Activated naive CD8-positive, alpha-beta T cell treated with anti-CD3 and anti-CD28 coated beads, Interleukin-2, amount 10 ng/mL, durations not matched to agents 7 days and 5 days (primary cell): ENCODE results near the gene MARCO. TPM values are rescaled to one million over a fixed set of nuclear protein-coding genes. Genes with fewer than 3 reads are reported as not detected.

Experiments
- ATAC-seq: fragments of 150-1000 bp; cut with Tn5 transposase; one replicate; pipeline ENCODE4 v1.10.0; 2021; ENCODE audit warnings: low read depth, moderate library complexity
- POLR2A ChIA-PET: fragments of 350-600 bp; sonication (Branson Sonifier 250); formaldehyde crosslinking; loops from one replicate; lab custom pipeline; 2021; ENCODE audit warnings: antibody characterized with exemption; lab: Charles Lee
- DNase-seq: peaks from one replicate; pipeline ENCODE4 v3.0.0; 2021
- H3K27ac Mint-ChIP-seq: one replicate; pipeline ENCODE4 v1.8.0; 2022; ENCODE audit warnings: mild to moderate bottlenecking, mixed read lengths
- H3K27me3 Mint-ChIP-seq: one replicate; pipeline ENCODE4 v1.8.0; 2022; ENCODE audit warnings: mild to moderate bottlenecking, moderate library complexity, mixed read lengths
- H3K36me3 Mint-ChIP-seq: one replicate; pipeline ENCODE4 v1.8.0; 2021; ENCODE audit warnings: mild to moderate bottlenecking, mixed read lengths
- H3K4me1 Mint-ChIP-seq: one replicate; pipeline ENCODE4 v1.8.0; 2021; ENCODE audit warnings: mixed read lengths
- H3K4me3 Mint-ChIP-seq: one replicate; pipeline ENCODE4 v1.8.0; 2022; ENCODE audit warnings: mild to moderate bottlenecking, moderate library complexity, mixed read lengths
- H3K9me3 Mint-ChIP-seq: one replicate; pipeline ENCODE4 v1.8.0; 2021; ENCODE audit warnings: mixed read lengths
- total RNA-seq, 2 experiments: library from RNA; stranded (reverse); gene quantifications; one replicate each; pipeline ENCODE4 v1.2.3, GENCODE V29; 2021

Gene MARCO
- total RNA-seq, 2 experiments from 2014 or later: 0.26 TPM; not detected in 1

DNA sequence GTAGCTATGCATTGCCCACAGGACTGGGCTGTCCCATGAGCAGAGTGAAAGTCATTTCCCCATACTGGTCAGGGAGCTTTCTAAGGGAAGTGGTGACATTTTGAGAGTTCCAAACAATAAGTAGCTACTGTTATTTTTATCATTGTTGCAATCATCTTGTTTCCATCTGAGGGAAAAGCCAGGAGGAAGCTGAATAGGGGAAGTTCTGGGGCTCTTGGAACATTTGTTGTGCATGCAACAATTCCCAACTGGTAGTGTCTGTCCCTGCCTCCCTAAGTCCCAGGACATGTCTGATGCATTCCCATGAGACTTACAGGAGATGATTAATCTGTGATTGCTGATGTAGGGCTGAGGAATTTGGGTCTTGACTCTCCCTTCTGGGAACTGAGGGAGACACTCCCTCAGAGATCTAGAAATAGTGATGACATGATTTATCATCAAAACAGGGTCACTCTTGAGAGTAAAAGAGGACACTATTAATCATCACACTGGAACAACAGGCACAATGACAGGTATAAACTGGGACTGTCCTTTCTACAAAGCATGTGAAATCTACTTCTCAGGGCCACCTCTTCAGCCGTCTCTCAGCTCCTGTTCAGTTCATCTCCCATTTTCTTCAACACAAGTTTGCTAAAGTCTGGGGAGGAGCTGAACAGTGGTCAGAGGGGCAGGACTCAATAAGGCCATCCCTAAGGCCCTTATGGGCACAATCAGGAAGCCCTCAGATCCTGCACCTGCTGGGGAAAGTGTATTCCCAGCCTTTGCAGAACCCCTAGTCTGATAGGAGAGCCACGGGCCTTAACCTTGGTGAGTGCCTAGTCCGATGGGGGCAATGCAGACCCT is 28.0 kb upstream of the MARCO start:
- H3K27me3 Mint-ChIP-seq: no peaks in the 10 kb centered on the region
- no peak overlapping the region for H3K27ac Mint-ChIP-seq
- POLR2A ChIA-PET: no interaction called here
- no peak overlapping the region for H3K4me3 Mint-ChIP-seq
- no peaks in the 10 kb centered on the region for H3K9me3 Mint-ChIP-seq
- no peaks in the 10 kb centered on the region for H3K4me1 Mint-ChIP-seq
- H3K36me3 Mint-ChIP-seq: no peaks in the 10 kb centered on the region
- ATAC-seq (no peak), DNase-seq (no peak)

DNA sequence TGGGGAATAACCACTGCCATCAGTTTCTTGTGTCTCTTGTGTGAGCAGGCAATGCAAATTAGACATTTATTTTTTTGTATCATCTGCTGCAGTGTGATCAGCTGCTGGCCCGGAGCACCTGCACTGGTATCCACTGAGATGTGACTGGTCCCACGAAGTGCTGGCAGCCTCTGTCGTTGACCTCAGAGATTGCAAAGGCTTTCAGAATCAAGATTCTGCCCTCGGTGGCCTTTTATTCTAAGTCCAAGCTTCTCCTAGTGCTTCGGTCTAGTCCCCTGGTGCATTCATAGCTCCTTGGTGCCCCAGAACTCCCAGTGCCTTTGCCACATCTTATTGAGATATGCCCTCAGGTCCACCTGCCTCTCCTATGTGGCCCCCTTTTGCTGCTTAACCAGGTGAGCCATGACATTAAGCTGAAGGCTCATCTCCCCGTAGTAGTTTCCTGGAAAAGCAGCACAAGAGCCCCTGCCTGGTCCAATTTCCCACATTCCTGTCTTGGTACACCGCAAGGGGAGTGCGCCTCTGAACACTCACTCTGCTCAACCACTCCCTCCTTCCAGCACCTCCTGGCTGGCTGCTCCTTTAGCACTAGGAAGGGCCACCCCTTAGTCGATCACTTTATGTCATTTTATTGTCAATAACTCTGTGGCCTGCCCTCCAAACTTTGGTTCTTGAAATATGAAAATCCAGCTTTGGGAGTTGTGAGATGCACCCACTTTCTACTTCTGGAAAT is 27.1 kb upstream of the MARCO start:
- Mint-ChIP-seq H3K4me1 (no peaks in the 10 kb centered on the region), H3K27ac (no peak overlapping the region), H3K4me3 (no peak overlapping the region), H3K27me3 (no peaks in the 10 kb centered on the region), H3K9me3 (no peaks in the 10 kb centered on the region), H3K36me3 (no peaks in the 10 kb centered on the region)
- POLR2A ChIA-PET: no interaction called here
- ATAC-seq: no peak
- no peak for DNase-seq

DNA sequence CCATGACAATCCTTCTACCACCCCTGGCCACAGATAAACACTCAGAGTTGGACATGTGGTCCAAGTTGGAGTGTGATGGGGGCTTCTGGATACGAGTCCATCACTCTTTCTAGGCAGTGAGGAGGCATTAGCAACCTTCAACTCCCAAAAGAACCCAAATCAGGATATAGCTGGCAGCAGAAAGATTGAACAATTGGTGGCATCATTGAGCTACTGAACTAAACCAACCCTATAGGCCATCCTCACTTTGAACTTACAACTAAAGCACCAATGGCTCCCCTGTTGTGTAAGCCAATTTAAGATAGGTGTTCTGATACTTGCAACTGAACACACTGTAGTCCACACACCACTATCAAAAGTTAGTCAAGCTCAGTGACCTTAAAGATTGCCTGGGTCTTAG is 24.0 kb upstream of the MARCO start:
- no peaks in the 10 kb centered on the region for H3K9me3 Mint-ChIP-seq
- no peak for ATAC-seq
- no peaks in the 10 kb centered on the region for H3K36me3 Mint-ChIP-seq
- H3K27ac Mint-ChIP-seq: no peak overlapping the region
- POLR2A ChIA-PET: no interaction called here
- no peak overlapping the region for H3K4me3 Mint-ChIP-seq
- peaks cover 3% of the 10 kb centered on the region for H3K27me3 Mint-ChIP-seq
- DNase-seq: no peak
- no peaks in the 10 kb centered on the region for H3K4me1 Mint-ChIP-seq

DNA sequence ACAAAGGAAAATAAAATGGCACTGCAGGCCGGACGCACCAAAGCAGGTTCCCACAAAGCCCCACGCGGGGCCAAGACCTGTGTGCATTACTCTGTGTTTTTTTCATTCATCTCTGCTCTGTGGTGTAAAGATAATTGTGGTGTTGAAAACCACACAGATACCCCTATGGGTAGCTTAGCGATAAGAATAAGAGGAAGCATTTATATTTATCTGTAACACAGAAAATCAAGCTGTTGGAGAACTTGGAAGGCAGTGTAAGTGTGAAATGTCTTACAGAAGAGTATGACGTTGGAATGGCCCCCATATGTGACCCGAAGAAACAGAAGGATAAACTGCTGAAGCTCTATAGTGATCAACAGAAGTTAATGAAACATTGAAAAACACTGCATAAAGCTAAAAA is 20.3 kb upstream of the MARCO start:
- H3K36me3 Mint-ChIP-seq: no peaks in the 10 kb centered on the region
- no peaks in the 10 kb centered on the region for H3K4me1 Mint-ChIP-seq
- no peak overlapping the region for H3K4me3 Mint-ChIP-seq
- H3K27me3 Mint-ChIP-seq: peaks cover 5% of the 10 kb centered on the region
- no peak for ATAC-seq
- no peak for DNase-seq
- H3K9me3 Mint-ChIP-seq: no peaks in the 10 kb centered on the region
- no peak overlapping the region for H3K27ac Mint-ChIP-seq
- POLR2A ChIA-PET: no interaction called here

DNA sequence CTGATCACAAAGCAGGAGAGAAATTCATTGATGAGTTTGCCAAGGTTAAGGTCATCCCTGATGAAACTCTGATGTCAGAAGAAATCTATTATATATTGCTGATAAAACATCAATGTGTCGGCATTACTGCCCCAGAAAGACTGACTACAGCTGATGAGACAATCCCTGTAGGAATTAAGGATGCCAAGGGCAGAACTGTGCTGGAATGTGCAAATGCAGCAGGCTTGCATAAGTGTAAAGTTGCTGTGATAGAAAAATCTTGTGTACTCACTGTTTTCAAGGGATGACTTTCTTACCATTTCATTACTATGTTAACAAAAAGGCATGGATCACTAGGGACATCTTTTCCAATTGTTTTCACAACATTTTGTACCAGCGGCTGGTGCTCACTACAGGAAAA is 19.7 kb upstream of the MARCO start:
- H3K36me3 Mint-ChIP-seq: no peaks in the 10 kb centered on the region
- POLR2A ChIA-PET: no interaction called here
- H3K4me3 Mint-ChIP-seq: no peak overlapping the region
- H3K27me3 Mint-ChIP-seq: peaks cover 5% of the 10 kb centered on the region
- H3K9me3 Mint-ChIP-seq: no peaks in the 10 kb centered on the region
- DNase-seq: no peak
- ATAC-seq: no peak
- no peak overlapping the region for H3K27ac Mint-ChIP-seq
- H3K4me1 Mint-ChIP-seq: no peaks in the 10 kb centered on the region

DNA sequence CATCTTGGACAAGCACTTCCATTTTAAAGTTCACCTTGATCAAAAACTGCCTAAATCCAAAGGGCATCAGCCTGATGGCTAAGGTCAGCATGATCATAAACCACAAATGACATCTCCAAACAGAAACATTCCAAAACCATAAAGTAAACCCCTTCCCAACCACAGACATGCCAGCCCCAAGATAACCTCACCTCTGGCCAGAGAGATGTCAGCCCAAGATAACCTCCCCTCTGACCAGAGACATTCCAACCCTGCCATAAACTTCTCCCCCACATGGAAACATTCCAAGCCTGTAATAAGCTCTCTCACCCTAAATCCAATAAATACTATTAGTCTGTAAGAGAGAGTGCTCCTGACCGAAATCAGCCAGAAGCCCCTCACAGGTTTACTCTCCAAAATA is 18.6 kb upstream of the MARCO start:
- no peaks in the 10 kb centered on the region for H3K4me1 Mint-ChIP-seq
- no peak overlapping the region for H3K27ac Mint-ChIP-seq
- no peaks in the 10 kb centered on the region for H3K36me3 Mint-ChIP-seq
- DNase-seq (no peak), ATAC-seq (no peak)
- H3K9me3 Mint-ChIP-seq: no peaks in the 10 kb centered on the region
- POLR2A ChIA-PET: no interaction called here
- H3K4me3 Mint-ChIP-seq: no peak overlapping the region
- peaks cover 5% of the 10 kb centered on the region for H3K27me3 Mint-ChIP-seq

DNA sequence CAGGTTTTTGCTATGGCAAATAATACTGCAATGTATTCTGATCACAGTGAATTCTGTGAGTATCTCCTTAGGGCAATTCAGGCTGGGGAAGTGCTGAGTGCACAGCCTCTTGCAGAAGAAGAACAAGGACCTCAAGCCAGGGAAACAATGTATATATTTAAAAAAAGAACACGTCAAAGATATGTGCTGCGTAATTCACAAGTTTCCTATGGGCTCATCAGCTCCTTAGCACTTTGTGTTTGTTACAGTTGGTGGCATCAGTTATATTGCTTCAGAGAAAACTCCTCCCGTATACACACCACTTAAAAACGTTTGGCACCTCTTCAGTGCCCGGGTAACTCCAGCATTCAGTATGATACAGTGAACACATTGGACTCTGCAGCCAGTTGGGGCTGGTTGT is 16.5 kb upstream of the MARCO start:
- no peak for ATAC-seq
- Mint-ChIP-seq H3K36me3 (no peaks in the 10 kb centered on the region), H3K27me3 (peaks cover 5% of the 10 kb centered on the region), H3K4me1 (no peaks in the 10 kb centered on the region), H3K4me3 (no peak overlapping the region), H3K27ac (no peak overlapping the region), H3K9me3 (peaks cover 5% of the 10 kb centered on the region)
- DNase-seq: no peak
- POLR2A ChIA-PET: no interaction called here

DNA sequence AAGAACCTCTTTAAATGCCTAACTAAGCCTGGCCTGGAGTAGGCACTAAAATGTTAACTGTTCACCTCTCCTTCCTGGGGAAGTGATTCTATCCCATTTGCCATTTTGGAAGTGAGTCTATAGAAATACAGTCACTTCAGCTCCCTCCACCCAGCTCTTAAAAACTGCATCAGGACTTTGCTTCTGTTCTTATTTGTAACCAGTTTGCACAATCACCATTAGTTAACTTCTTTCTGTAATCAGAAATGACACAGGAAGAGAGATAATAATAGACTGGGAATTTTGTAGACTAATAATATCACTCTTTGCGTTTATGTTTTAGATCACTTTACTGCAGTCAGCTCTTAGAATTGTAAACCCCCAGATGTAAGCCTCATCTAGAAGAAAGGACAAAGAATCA is 16.0 kb upstream of the MARCO start:
- Mint-ChIP-seq H3K36me3 (no peaks in the 10 kb centered on the region), H3K4me3 (no peak overlapping the region), H3K4me1 (no peaks in the 10 kb centered on the region), H3K27ac (no peak overlapping the region), H3K9me3 (peaks cover 7% of the 10 kb centered on the region), H3K27me3 (peaks cover 5% of the 10 kb centered on the region)
- POLR2A ChIA-PET: no interaction called here
- ATAC-seq (no peak), DNase-seq (no peak)

DNA sequence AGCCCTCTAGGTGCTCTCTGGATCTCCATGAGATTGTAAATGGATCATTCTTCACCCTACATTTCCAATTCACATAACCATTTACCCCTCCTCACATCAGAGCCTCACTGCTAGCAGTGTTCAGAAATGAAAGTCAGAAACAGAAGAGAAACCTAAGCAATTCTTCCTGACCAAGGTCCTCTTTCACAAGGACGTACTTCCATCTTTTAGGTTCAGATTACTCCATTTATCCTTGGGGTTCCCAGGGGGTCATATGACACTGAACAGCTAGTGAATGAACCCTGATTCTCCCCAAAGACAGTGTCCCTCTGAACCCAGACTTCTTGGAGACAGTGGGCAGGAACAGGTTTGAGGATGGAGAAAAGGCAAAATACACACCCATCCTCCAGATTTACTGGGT is 12.9 kb upstream of the MARCO start:
- DNase-seq (no peak), ATAC-seq (no peak)
- Mint-ChIP-seq H3K36me3 (peaks cover 1% of the 10 kb centered on the region), H3K27me3 (peaks cover 2% of the 10 kb centered on the region), H3K27ac (no peak overlapping the region), H3K9me3 (peaks cover 17% of the 10 kb centered on the region), H3K4me1 (no peaks in the 10 kb centered on the region), H3K4me3 (no peak overlapping the region)
- POLR2A ChIA-PET: no interaction called here

DNA sequence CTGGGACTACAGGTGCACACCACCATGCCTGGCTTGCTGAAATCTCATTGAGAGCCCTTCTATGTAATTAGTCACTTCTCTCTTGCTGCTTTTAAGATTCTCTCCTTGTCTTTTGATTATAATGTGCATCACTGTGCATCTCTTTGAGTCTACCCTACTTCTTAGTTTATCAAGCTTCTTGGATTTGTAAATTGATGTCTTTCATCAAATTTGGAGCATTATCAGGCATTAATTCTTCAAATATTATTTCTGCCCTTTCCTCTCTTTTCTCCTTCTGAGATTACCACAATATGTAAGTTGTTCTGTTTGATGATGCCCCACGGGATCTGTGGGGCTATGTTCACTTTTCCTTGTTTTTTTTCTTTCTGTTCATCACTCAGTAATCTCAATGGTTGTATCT is 9.0 kb upstream of the MARCO start:
- POLR2A ChIA-PET: no interaction called here
- H3K9me3 Mint-ChIP-seq: peaks cover 17% of the 10 kb centered on the region
- H3K4me1 Mint-ChIP-seq: no peaks in the 10 kb centered on the region
- DNase-seq (no peak), ATAC-seq (no peak)
- H3K27ac Mint-ChIP-seq: no peak overlapping the region
- H3K36me3 Mint-ChIP-seq: peaks cover 1% of the 10 kb centered on the region
- no peak overlapping the region for H3K4me3 Mint-ChIP-seq
- H3K27me3 Mint-ChIP-seq: peaks cover 2% of the 10 kb centered on the region

DNA sequence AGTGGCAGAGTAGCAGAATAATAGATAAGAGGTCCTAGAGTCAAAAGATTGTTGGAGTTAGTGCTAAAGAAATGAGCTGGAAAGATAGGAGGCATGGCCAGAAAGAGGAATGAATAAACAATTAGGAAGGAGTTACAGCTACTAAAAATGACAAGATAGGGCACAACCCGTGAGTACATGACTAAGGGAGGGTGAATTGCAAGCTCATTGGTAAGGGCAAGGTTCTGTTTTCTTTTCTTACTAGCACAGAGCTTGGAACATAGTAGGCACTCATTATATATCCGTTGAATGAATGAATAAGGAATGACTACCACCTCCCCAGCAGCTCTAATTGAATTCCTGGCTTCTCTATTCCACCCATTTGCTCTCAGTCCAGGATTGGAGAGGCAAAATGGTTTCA is 5.7 kb upstream of the MARCO start:
- POLR2A ChIA-PET: no interaction called here
- H3K9me3 Mint-ChIP-seq: peaks cover 9% of the 10 kb centered on the region

DNA sequence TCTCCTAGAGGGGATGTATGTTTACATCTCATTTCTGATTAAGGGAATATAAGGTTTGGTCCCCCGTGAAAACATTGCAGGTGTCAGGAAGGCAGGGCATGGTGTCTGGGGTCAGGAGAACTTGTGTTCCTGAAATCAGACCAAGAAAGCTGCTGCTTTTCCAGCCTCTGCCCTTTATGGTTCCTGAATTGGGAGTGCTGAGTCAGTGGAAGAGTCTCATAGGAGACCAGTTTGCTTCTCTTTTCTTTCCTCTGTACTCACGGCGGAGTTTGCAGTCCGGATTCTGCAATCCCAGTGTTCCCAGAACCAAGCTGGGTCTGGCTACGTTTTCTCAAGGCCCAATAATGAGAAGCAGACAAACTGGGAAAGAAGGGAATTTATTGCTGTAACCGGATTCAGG is 5.1 kb upstream of the MARCO start:
- no peak for ATAC-seq
- POLR2A ChIA-PET: no interaction called here
- H3K27ac Mint-ChIP-seq: no peak overlapping the region

More for the DNA sequence above, 5.7 kb upstream of the MARCO start:
- DNase-seq (no peak), ATAC-seq (no peak)
- H3K27me3 Mint-ChIP-seq: peaks cover 2% of the 10 kb centered on the region
- no peak overlapping the region for H3K27ac Mint-ChIP-seq
- H3K36me3 Mint-ChIP-seq: peaks cover 1% of the 10 kb centered on the region
- H3K4me3 Mint-ChIP-seq: no peak overlapping the region
- H3K4me1 Mint-ChIP-seq: peaks cover 6% of the 10 kb centered on the region

DNA sequence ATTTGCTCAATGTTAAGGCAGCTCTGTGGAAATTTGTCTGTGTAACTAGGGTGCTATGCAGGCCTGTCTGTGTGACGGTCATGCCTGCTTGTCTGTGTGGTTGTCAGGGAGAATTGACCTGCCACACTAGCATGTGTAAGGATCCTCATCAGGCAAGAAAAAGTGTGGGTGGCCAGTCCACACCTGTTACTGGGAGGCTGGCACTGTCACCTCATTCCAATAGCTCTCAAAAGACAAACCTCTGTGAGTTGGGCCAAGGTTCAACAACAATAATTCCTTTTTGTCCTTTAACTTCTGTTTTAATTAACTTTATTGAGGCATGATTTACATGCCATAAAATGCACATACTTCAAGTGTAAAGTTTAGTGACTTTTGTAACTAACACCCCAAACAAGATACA is 4.2 kb upstream of the MARCO start:
- Mint-ChIP-seq H3K27ac (no peak overlapping the region), H3K4me3 (no peak overlapping the region), H3K9me3 (peaks cover 7% of the 10 kb centered on the region), H3K27me3 (peaks cover 3% of the 10 kb centered on the region), H3K4me1 (peaks cover 6% of the 10 kb centered on the region), H3K36me3 (peaks cover 1% of the 10 kb centered on the region)
- DNase-seq: no peak
- no peak for ATAC-seq
- POLR2A ChIA-PET: no interaction called here

More for the DNA sequence above, 5.1 kb upstream of the MARCO start:
- peaks cover 3% of the 10 kb centered on the region for H3K27me3 Mint-ChIP-seq
- no peak overlapping the region for H3K4me3 Mint-ChIP-seq
- H3K36me3 Mint-ChIP-seq: peaks cover 1% of the 10 kb centered on the region
- no peak for DNase-seq
- H3K9me3 Mint-ChIP-seq: peaks cover 9% of the 10 kb centered on the region
- peaks cover 6% of the 10 kb centered on the region for H3K4me1 Mint-ChIP-seq

DNA sequence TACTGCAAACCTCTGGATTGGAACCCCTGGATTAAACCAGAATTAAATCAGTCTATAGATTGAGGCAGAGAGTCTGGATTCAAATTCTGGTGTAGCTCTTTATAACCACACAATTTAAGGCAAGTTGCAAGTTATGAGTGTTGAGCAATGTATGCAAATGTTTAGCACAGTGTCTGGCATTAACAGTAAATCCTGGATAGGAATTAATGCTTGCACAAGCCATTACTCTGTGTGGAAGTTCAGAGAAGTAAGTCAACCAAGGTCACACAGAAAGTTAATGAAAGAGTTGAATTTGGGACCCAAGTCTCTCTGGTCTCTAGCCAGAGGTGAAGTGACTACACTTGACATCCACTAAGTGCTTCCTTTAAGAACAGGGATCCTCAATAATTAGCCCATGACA is 2.0 kb upstream of the MARCO start:
- H3K9me3 Mint-ChIP-seq: no peaks in the 10 kb centered on the region
- no peak overlapping the region for H3K27ac Mint-ChIP-seq
- DNase-seq (no peak), ATAC-seq (no peak)
- no peaks in the 10 kb centered on the region for H3K36me3 Mint-ChIP-seq
- H3K4me1 Mint-ChIP-seq: peaks cover 6% of the 10 kb centered on the region
- POLR2A ChIA-PET: no interaction called here
- no peak overlapping the region for H3K4me3 Mint-ChIP-seq
- H3K27me3 Mint-ChIP-seq: peaks cover 4% of the 10 kb centered on the region
